ENCODE data around the gene ANKRD34A.

ANKRD34A gene

DNA sequence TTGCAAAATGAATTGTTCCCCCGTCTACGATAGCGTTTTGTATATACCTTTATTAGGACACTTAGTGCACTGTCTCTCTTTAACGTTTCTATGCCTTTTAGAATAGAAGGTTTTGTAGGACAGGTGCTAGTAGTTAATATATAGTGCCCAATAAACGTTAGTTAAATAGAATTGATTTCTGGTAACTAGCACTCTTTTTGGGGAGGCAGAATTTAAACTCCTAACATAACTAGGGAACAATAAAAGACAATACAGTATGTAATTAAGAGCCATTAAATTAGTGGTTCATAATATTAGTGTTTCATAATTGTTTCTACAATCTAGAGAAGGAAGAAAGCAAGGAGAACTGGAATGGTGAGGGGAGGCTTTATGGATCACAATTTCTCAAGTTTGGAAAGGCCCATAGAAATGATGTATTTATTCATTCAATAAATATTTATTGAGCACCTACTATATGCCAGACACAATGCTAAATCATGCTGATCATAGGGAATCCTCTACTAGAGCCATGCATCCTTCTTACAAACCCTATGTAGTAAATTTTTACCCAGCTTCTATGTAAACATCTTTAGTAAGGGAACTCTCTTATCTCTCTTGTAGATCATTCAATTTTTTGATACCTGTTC, 857 bp upstream of the ANKRD34A start:
- no peak for DNase-seq

DNA sequence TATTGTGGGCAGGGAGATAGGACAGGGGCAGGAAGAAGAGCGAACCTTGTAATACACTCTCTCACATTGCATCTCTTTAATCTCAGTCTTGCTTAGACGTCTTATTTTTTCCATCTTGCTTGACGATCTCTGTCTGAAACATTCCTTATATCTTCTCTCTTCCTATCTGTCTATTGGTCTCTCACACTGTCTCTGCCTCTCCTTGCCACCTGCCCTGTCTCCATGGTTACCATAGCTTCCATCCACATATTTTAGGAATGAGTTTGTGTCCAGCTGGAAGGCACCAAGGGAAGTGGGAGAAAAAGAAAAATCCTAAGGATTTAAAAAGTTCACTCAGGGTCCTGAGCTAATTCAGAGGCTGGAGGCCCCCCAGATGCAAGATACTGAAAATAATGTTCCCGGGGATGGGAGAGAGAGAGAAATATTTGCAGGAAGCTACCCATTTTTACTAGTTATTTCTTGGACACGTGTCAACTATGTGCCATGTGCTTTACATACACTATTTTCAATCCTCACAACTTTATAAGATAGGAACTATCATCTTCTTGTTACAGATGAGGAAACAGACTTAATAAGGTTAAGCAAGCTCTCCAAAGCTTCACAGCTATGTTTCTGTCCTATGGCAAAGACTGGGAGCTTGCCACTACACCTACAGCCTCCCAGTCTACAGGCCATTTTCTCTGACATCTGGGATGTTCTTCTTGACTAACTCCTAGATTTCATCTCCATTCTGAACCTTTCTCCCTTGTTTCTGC, 933 bp downstream of the ANKRD34A start:
- DNase-seq = peak; percentile 56

DNA sequence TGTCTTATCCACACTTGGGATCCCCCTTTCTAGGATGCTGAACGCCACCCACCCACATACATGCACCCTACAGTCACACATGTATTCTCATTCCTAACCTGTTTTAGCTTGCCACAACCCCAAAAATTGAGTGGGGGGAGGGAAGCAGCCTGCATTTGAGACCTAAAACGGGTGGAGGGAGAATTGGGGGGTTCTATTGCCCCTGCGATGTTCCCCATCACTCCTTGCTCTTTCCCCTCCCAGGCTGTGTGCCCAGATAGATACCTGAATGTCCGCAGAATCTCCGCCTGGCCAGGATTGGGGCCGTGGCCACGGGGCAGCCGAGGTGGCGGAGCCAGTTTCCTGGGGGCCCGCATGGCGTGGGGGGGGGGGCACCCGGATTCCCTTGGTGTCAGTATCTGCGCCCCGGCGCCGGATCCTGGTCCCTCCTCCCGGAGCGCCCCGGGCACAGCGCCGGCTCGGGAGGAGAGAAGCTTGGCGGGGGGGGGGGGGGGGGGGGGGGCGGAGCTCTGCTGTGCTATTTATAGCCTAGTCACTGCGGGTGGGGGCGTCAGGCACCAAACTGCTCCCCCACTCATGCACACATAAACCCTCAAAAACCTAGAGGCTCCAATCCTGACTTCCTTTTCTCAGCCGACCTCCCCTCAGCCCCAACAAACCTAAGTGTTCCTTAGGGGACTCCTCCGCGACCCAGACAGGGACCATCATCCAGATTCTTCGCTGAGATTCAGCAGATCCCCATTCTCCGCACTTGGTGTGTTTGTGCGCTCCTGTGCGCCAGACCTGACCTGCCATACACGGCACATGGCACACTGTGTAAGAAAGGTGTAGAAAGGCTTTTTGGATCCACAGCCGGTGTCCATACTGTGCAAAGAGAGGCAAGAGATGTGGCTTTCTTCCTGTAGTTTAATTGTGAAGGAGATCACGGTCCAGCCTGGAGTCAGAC, 1.9 kb downstream of the ANKRD34A start:
- peak; percentile 67 for DNase-seq

DNA sequence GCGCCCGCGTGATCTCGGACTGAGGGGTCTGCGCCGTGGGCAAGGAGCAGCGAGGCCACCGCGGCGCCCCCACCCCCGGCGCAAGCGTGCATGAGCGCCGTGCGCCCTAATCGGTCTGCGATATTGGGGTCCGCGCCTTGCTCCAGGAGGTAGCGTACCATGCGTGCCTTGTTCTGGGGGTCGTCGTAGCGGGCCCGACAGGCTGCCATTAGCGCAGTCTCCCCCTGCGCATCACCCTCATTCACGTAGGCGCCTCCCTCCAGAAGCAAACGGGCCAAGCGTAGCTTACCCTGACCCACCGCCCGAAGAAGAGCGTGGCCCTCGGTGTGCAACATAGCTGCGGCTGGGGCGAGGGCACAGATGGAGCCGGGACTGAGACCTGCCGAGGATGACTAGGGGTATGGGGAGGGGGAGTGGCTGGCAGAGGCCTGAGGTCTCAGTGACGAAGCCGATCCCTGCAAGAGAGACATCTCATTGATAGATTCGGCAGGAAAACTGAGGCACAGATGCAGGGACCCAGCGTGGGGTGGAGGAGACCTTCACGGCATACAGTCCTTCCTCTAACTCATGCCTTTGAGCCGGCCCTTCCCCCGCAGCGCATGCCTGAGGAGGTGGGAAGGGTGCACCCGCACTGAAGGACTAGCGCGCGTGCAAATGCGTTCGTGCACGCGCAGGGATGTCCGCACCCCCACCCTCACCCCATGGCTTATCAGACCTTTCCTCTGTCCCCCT, 2.8 kb downstream of the ANKRD34A start:
- peak; percentile 63 for DNase-seq

DNA sequence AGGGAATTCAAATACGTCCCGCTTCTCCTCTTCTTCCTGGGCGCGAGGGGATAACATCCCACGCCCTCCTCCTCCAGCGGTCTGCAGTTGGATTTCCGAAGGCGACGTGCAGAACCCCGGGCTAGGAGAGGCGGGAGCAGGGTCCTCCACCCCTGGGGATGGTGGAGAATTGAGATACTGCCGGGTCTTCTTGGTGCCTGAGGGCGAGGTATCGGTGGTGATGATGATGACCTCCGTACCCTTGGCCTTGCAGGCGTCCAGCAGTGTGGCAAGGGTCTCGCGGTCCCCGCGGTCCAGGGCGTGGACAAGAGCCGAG, 3.3 kb downstream of the ANKRD34A start:
- peak; percentile 45 for DNase-seq

DNA sequence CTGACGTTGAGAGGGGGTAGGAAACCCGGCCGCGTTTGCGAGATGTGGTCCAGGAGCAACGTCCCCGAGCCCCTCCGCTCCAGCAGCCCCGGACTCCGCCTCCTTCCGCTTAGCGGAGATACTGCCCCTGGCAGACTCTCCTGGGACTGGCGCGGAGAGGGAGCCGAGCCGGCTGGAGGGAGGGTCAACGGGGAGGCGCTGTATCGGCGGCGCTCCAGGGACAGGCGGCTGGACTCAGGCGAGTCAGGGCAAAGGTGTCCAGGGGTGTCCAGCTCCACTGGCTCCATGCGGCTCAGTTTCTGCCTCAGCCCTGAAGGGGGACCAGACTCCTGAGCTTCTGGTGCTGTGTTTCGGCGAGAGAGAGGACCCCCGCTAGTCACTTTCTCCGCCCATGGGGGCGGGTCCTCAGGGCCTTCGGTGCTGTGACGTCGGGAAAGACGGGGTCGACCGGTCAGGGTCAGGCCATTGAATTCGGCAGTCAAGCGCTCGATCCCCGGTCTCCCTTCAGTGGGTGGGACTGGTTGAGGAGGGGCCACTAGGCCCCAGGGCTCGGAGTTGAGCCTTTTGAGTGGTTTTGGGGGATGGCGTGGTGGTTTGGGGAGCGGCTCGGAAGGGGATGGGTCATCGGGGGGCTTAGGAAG, 3.8 kb downstream of the ANKRD34A start:
- DNase-seq = peak; percentile 89

DNA sequence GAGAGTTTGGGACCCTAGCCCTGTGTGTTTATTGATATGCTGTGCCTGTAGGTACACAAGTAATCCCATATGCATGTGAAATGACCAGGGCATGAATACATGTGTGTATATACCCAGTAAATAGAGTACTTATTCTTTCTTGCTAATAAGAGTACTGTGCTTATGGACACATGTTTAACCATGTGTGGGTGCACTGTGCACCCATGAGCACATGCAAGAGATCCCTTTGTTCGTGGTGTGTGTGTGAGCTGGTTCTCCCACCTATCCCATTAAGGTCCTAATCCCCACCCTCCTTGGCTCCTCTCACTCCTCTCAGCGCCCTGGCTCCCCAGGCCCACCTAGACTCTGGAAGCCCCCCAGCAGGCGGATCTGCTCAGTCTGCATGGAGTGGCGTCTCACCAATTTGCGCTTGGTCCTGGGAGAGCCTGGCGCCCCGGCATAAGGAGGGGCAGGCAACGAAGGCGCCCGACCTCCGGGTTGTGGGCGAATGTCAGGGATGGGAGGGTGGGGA, 4.4 kb downstream of the ANKRD34A start:
- DNase-seq = no peak

DNA sequence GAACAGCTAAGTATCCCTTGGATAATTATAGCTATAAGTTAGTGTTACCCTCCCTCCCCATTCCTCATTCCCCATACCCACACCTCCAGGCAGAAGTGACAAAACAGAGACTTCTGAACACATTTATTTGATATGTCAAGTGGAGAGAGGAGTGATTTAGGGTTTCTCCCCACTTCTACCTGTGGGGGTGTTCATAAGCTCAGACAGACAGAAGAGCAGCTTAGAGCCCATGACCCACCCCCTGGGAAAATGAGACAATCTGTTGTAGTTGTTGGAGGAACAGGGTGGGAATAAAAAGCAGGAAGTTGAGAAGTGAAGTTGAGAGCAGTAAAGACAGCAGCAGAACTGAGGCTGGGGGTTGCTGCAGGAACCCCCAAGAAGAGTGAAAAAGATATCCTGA, 5.0 kb downstream of the ANKRD34A start:
- no peak for DNase-seq

DNA sequence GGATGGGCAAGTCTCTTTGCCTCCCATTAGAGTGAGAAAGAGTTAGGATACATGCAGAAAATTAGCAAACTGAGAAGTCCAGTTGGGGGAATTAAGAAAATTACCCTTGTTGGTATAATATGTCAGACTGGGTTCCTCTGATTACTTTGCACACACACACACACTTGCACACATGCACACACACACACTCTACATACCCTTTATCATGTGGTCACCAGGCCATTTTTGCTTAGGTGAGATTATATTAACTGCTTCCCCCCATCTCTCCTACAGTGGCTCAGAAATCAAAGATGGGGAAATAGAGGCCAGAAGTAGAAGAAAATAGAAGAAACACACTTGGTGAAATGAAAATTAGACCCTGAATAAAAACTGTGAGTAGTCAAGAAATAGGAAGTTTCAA, 5.6 kb downstream of the ANKRD34A start:
- DNase-seq = no peak

DNA sequence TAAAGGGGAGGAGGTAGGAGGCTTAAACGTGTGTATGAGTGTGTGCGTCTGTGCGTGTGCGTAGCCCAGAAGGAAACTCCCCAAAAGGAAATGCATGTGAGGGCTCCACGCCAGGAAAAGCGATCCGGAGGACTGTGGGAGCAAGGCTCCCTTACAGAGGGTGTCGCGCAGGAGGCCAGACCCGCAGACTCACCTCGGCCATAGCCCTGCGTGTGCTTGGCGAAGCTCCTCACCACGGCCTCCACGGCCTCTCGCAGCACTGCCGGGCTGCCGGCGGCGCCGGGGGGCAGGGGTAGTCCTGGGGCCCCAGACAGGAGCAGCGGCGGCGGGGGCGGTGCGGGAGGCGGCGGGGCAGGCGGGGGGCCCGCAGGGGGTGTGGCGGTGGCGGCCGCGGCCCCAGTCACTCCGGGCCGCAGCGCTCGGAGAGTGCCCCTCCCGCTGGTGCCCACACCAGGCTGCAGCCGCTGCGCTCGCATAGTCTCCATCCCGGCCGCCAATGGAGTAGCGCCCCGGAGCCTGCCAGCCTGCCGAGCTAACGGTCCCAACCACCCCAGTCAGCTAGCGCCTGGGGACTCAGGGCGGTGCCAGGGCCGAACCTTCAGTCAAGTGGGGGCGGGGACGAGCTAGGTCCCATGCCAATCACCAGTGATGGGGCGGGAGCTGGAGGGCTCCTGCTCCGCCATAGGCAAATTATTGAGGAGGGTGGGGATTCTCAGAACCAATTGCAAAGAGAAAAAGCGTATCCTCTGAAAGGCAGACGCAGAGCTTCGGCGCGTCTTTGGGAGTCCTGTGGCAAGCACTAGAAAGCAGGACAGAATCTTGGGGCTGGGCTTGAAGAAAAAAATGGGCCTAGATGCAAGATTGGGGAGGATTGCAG, 6.7 kb downstream of the ANKRD34A start, which contains the start of gene LIX1L:
Gene LIX1L (minus strand): TSS at position 575 of the 877 bp plus-strand sequence. CDS start 90 bp downstream, at position 485.
- peak; percentile 99 for DNase-seq

DNA sequence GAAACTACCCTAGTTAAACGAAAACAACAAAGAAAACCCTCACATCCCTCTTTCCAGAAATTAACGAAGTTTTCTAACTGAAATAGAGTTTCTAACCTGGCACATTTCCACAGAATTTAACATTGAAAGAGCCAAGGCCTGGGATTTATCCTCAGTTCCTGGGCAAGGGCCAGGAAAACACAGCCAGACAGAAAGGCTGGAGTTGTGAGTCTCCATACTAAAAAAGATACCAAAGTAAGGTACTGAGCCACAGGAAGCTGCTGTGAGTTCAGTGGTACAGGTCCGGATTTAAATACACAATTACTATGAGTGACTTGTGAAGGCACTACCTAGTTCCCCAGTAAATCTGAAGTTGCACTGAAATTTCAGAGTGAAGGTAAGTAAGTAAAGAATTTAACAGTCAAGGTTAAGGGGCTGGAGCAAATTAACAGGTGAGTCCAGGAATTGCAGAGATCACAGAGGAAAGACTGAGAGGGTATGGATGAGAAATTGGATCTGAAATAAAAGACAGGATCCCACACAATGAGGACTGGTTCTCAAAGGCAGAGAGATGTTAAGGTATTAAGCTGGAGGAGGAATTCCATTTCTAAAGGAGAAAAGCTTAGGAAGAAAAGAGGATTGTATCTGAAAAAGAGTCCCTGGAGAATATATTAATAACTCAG, 7.5 kb downstream of the ANKRD34A start:
- DNase-seq = no peak

DNA sequence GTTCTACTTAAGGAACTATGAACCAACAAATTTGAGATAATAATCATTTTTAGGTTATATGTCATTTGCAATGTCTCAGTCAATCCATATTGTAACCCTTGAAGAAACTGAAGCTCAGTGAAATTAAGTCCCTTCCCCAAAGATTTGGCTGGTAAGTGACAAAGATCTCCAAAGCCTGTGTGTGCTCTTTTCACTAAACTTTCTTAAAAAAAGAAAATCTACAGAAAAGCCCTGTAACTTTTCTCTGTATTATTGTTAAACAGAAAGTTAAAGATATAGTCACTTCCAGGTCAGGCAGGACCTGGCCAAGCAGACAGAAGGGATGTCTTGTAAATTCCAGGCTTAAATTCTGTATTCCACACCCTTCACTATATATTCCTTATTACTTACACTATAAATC, 8.0 kb downstream of the ANKRD34A start:
- no peak for DNase-seq

DNA sequence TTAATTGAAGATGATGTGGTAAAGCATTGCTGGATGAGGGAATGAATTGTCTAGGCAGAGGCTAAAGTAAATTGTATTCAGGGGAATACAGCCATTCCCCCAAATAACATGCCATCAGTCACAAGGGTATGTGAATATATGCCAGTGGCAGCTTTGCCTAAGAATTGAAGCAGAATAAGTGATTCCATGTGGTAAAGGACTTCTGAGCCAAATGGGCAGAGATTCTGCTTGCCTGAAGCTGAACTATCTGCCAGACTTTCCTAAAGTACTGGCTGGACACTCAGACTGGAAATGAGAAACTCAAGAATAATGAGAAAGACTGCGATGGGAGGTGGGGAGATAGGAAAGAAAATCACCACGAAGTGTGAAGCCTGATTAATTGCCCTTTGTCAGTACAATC, 8.9 kb downstream of the ANKRD34A start:
- DNase-seq = no peak

DNA sequence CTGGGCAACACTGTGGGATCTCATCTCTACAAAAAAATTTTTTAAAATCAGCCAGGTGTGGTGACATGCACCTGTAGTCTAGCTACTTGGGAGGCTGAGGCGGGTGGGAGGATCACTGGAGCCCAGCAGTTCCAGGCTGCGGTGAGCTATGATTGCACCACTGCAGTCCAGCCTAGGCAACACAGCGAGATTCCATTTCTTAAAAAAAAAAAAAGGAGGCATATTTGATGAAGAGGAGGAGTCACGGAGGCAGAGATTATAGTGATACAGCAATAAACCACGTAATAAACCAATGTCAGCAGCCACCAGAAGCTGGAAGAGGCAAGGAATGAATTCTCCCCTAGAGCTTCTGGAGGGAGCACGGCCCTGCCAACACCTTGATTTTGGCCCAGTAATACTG, 10.5 kb downstream of the ANKRD34A start:
- DNase-seq = no peak

DNA sequence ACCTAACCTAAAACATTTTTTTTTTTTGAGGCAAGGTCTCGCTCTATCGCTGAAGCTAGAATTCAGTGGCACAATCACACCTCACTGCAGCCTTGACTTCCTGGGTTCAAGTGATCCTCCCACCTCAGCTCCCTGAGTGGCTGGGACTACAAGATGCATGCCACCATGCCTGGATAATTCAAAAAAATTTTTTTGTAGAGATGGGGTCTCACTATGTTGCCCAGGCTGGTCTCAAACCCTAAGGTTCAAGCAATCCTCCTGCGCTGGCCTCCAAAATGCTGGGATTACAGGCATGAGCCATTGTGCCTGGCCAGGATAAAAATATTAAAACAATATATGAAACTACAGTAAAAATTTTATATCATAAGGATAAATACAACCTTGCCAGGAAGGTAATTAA, 11.5 kb downstream of the ANKRD34A start:
- no peak for DNase-seq

DNA sequence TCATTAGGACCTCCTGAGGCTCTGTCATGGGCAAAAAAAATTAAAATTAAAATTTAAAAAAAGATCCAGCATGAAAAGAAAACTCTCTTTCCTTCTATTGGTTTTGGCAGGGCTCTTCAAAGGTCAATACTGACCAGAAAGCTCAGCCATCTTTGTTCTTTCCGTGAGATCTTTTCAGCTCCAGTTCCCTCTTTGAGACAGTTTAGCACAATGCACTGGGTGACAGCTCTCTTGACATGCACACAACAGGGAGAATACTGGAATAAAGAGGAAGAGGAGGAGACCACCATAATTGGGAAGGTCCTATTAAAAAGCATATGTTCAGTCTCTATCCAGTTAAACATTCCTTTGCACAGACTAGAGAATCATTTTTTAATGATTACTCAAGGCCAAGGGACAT, 12.8 kb downstream of the ANKRD34A start:
- no peak for DNase-seq

DNA sequence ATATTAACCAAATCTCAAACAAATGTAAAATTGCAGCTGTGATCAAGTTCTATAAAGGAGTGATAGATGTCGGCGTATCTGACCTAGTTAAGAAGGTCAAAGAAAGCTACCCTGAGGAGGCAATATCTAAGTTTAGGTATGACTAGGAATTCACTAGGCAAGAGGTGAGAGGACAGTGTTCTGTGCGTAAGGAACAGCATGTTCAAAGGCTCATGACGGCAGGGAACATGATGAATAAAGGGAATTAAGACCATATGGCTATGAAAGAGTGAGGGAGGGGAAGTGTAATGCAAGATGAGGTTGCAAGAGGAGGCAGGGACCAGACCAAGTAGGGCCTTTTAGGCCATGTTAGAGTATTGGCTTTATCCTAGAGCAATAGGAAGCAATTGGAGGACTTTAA, 15.2 kb downstream of the ANKRD34A start:
- DNase-seq = no peak

DNA sequence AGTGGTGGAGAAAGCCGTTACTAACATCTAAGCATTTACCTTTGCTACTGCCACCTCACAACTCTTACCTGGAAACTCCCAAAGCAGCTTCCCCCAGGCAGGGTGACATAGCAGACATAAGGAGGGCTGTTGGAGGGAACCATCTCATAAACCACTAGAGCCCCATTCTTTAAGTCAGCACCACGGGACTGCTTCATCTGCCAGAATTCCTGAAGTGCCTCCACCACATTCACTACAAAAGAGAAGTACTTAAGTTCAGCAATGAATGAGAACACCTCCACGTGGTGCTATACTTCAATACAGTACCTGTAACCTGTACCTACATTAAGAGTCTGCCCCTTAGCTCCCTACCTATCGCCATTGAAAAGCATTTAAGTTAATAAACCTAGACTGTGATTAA, 16.8 kb downstream of the ANKRD34A start:
- DNase-seq = no peak

DNA sequence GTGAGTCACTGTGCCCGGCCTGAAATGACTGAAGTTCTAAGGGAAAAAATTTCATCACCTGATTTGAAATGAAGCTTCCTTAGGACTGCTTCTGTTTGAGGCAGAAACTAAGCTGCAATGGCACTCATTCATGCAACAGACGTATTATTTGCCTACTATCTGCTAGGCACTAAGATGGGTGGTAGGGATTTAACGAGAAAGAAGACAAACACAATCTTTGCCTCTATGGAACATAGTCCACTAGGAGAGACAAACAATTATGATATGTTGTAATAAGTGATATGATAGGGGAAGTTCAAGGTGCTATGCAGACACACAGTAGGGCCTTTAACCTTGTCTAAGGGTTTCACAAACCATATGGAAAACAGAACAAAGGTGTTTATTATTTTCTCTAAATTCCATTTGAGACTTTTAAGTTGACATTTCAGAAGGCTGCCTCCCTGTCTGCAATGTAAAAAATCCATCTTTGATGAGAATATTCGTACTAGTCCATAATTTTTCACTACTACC, 17.8 kb downstream of the ANKRD34A start:
- no peak for DNase-seq

DNA sequence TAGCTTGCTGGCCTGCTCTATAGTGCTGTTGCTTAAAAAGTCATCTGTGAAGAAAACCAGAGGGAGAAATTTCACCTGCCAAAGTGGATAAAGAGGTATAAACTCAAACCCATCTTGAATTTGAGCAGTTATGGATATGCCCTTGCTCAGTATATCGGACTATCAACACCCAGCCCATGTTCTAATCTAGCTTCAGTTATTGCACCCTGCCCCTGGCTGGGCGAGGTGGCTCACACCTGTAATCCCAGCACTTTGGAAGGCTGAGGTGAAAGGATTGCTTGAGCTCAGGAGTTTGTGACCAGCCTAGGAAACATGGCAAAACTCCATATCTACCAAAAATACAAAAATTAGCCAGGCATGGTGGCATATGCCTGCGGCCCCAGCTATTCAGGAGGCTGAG, 19.8 kb downstream of the ANKRD34A start:
- DNase-seq = no peak

Data from NCI-H69 (cell line).